ENCODE data around the gene FRY.

FRY gene

GRCh38 chr13:32173881-32174280 is 142.3 kb downstream of the FRY start:
- no peak for DNase-seq (ENCODE audit: low read depth in 2 of 2)

- DNase-seq (ENCODE audit: low read depth in 2 of 2), result no peak
Observed at GRCh38 chr13:32174366-32174765, 142.8 kb downstream of the FRY start.

- DNase-seq (ENCODE audit: low read depth in 2 of 2), result no peak
Observed at GRCh38 chr13:32175307-32175706, 143.7 kb downstream of the FRY start.

GRCh38 chr13:32175943-32176342 is 144.4 kb downstream of the FRY start:
- no peak for DNase-seq (ENCODE audit: low read depth in 2 of 2)

- DNase-seq (ENCODE audit: low read depth in 2 of 2), result no peak
Observed at GRCh38 chr13:32176696-32177095, 145.1 kb downstream of the FRY start.

- DNase-seq (ENCODE audit: low read depth in 2 of 2), result no peak
Observed at GRCh38 chr13:32178763-32179162, 147.2 kb downstream of the FRY start.

- no peak for DNase-seq (ENCODE audit: low read depth in 2 of 2)
Observed at GRCh38 chr13:32179708-32180107, 148.1 kb downstream of the FRY start.

- no peak for DNase-seq (ENCODE audit: low read depth in 2 of 2)
Observed at GRCh38 chr13:32187651-32188050, 156.1 kb downstream of the FRY start.

GRCh38 chr13:32191452-32191998 is 160.0 kb downstream of the FRY start:
- no peak for DNase-seq (ENCODE audit: low read depth in 2 of 2)

GRCh38 chr13:32195713-32196112 is 164.1 kb downstream of the FRY start:
- DNase-seq (ENCODE audit: low read depth in 2 of 2), result no peak

- DNase-seq (ENCODE audit: low read depth in 2 of 2), result no peak
Observed at GRCh38 chr13:32199168-32199567, 167.6 kb downstream of the FRY start.

- no peak for DNase-seq (ENCODE audit: low read depth in 2 of 2)
Observed at GRCh38 chr13:32200741-32201140, 169.2 kb downstream of the FRY start.

GRCh38 chr13:32201809-32202208 is 170.2 kb downstream of the FRY start:
- DNase-seq (ENCODE audit: low read depth in 2 of 2), result no peak

- no peak for DNase-seq (ENCODE audit: low read depth in 2 of 2)
Observed at GRCh38 chr13:32202268-32202667, 170.7 kb downstream of the FRY start.

- DNase-seq (ENCODE audit: low read depth in 2 of 2), result no peak
Observed at GRCh38 chr13:32203221-32203620, 171.6 kb downstream of the FRY start.

GRCh38 chr13:32203736-32204135 is 172.2 kb downstream of the FRY start:
- DNase-seq (ENCODE audit: low read depth in 2 of 2), result no peak

GRCh38 chr13:32205431-32206096 is 174.0 kb downstream of the FRY start:
- no peak for DNase-seq (ENCODE audit: low read depth in 2 of 2)

- DNase-seq (ENCODE audit: low read depth in 2 of 2), result no peak
Observed at GRCh38 chr13:32206097-32206740, 174.6 kb downstream of the FRY start.

GRCh38 chr13:32208860-32209259 is 177.3 kb downstream of the FRY start:
- no peak for DNase-seq (ENCODE audit: low read depth in 2 of 2)

GRCh38 chr13:32209652-32210051 is 178.1 kb downstream of the FRY start:
- no peak for DNase-seq (ENCODE audit: low read depth in 2 of 2)

- no peak for DNase-seq (ENCODE audit: low read depth in 2 of 2)
Observed at GRCh38 chr13:32210101-32210500, 178.5 kb downstream of the FRY start.

GRCh38 chr13:32211813-32212212 is 180.2 kb downstream of the FRY start:
- no peak for DNase-seq (ENCODE audit: low read depth in 2 of 2)

- no peak for DNase-seq (ENCODE audit: low read depth in 2 of 2)
Observed at GRCh38 chr13:32212421-32212820, 180.8 kb downstream of the FRY start.

Measured in stimulated activated CD4-positive, alpha-beta T cell treated with anti-CD3 and anti-CD28 coated beads, Interleukin-4, amount 100 ng/mL, for 48 hours (primary cell).